Measurements from ENCODE around the gene ADM.
A peak's percentile ranks its signal among the peaks of the same experiment; 100 is the strongest.

Gene ADM

GRCh38 chr11:10349281-10349665 is 44.4 kb downstream of the ADM start:
- Histone ChIP-seq H2BK5ac (ENCODE audit: low read depth, low read length, poor library complexity) (no peak overlapping the region), H3K18ac (ENCODE audit: low read length) (no peak overlapping the region), H3K36me3 (ENCODE audit: control insufficient read depth in 1 of 2, insufficient read depth in 2 of 2, low read length in 2 of 2) (no peaks in the 10 kb centered on the region), H2AK5ac (ENCODE audit: low read length) (no peak overlapping the region), H3K79me1 (ENCODE audit: low read length) (peaks cover 11% of the 10 kb centered on the region), H3K79me2 (ENCODE audit: control insufficient read depth, insufficient read depth, low read length, poor library complexity) (no peaks in the 10 kb centered on the region), H2AFZ (ENCODE audit: insufficient read depth, low read length, poor library complexity) (no peak overlapping the region), H3K4me1 (ENCODE audit: control insufficient read depth in 1 of 2, insufficient read depth in 2 of 2, low read length in 2 of 2) (peaks cover 13 to 21% of the 10 kb centered on the region in 2 experiments), H3K4ac (ENCODE audit: low read depth, low read length) (no peak overlapping the region), H3K14ac (ENCODE audit: low read length) (no peak overlapping the region), H3K27ac (ENCODE audit: low read depth, low read length) (no peak overlapping the region), H3K27me3 (ENCODE audit: insufficient read depth, low read length) (no peaks in the 10 kb centered on the region), H3K9ac (ENCODE audit: low read length) (no peak overlapping the region), H4K12ac (ENCODE audit: low read depth, low read length) (no peak overlapping the region), H4K91ac (ENCODE audit: low read depth, low read length) (no peak overlapping the region), H4K8ac (ENCODE audit: low read depth, low read length) (no peak overlapping the region), H2BK120ac (ENCODE audit: insufficient read depth, low read length, poor library complexity) (no peak overlapping the region), H3K4me3 (ENCODE audit: low read depth, low read length) (no peak overlapping the region), H3K4me2 (ENCODE audit: low read length) (no peak overlapping the region), H2BK12ac (ENCODE audit: low read length) (no peak overlapping the region), H3K9me3 (ENCODE audit: insufficient read depth, low read depth, low read length) (no peaks in the 10 kb centered on the region), H3K23ac (ENCODE audit: low read length) (no peak overlapping the region)
- peak; percentile 58 to 74 for DNase-seq

GRCh38 chr11:10349806-10350205 is 44.9 kb downstream of the ADM start:
- H2BK5ac ChIP-seq (ENCODE audit: low read depth, low read length, poor library complexity) = no peak overlapping the region

DNA sequence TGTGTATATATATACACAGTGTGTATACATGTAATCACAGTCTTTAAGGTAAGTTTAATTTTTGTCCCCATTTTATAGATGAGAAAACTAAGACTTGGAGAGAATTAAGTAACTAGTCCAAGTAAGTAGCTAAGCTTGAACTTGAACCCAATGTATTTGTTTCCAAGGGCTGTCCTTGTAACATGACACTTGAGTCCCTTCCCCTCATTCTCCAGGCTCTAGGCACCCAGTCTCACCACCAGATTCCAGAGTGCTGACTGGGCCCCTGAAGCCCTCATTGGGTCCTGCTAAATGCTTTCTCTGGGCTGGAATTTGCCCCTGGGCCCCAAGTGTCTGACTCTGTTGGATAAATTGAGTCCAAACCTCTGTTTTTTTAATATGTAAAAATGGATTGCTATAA is 45.5 kb downstream of the ADM start:
- Histone ChIP-seq H2BK120ac (ENCODE audit: insufficient read depth, low read length, poor library complexity) (no peak overlapping the region), H2BK5ac (ENCODE audit: low read depth, low read length, poor library complexity) (no peak overlapping the region), H4K91ac (ENCODE audit: low read depth, low read length) (no peak overlapping the region), H3K23ac (ENCODE audit: low read length) (no peak overlapping the region), H3K9me3 (ENCODE audit: insufficient read depth, low read depth, low read length) (no peaks in the 10 kb centered on the region), H3K14ac (ENCODE audit: low read length) (no peak overlapping the region), H3K4me2 (ENCODE audit: low read length) (peak overlapping the region; percentile 2), H3K27ac (ENCODE audit: low read depth, low read length) (no peak overlapping the region), H4K12ac (ENCODE audit: low read depth, low read length) (no peak overlapping the region), H3K4me1 (ENCODE audit: control insufficient read depth in 1 of 2, insufficient read depth in 2 of 2, low read length in 2 of 2) (peaks cover 13 to 21% of the 10 kb centered on the region in 2 experiments), H3K27me3 (ENCODE audit: insufficient read depth, low read length) (no peaks in the 10 kb centered on the region), H2AK5ac (ENCODE audit: low read length) (no peak overlapping the region), H2AFZ (ENCODE audit: insufficient read depth, low read length, poor library complexity) (no peak overlapping the region), H3K36me3 (ENCODE audit: control insufficient read depth in 1 of 2, insufficient read depth in 2 of 2, low read length in 2 of 2) (no peaks in the 10 kb centered on the region), H3K79me2 (ENCODE audit: control insufficient read depth, insufficient read depth, low read length, poor library complexity) (no peaks in the 10 kb centered on the region), H3K18ac (ENCODE audit: low read length) (no peak overlapping the region), H3K9ac (ENCODE audit: low read length) (no peak overlapping the region), H3K79me1 (ENCODE audit: low read length) (peaks cover 11% of the 10 kb centered on the region), H3K4me3 (ENCODE audit: low read depth, low read length) (no peak overlapping the region), H3K4ac (ENCODE audit: low read depth, low read length) (no peak overlapping the region), H2BK12ac (ENCODE audit: low read length) (no peak overlapping the region), H4K8ac (ENCODE audit: low read depth, low read length) (no peak overlapping the region)
- DNase-seq = peak; percentile 99

More at GRCh38 chr11:10349806-10350205, 44.9 kb downstream of the ADM start:
- no peak overlapping the region for H3K18ac ChIP-seq (ENCODE audit: low read length)
- H3K4ac ChIP-seq (ENCODE audit: low read depth, low read length) = no peak overlapping the region
- H2AK5ac ChIP-seq (ENCODE audit: low read length) = no peak overlapping the region
- H3K4me3 ChIP-seq (ENCODE audit: low read depth, low read length) = no peak overlapping the region
- no peaks in the 10 kb centered on the region for H3K36me3 ChIP-seq (ENCODE audit: control insufficient read depth in 1 of 2, insufficient read depth in 2 of 2, low read length in 2 of 2)
- H2AFZ ChIP-seq (ENCODE audit: insufficient read depth, low read length, poor library complexity) = no peak overlapping the region
- H4K12ac ChIP-seq (ENCODE audit: low read depth, low read length) = no peak overlapping the region
- H3K4me2 ChIP-seq (ENCODE audit: low read length) = no peak overlapping the region
- no peaks in the 10 kb centered on the region for H3K27me3 ChIP-seq (ENCODE audit: insufficient read depth, low read length)
- no peak overlapping the region for H4K91ac ChIP-seq (ENCODE audit: low read depth, low read length)
- no peaks in the 10 kb centered on the region for H3K79me2 ChIP-seq (ENCODE audit: control insufficient read depth, insufficient read depth, low read length, poor library complexity)
- H4K8ac ChIP-seq (ENCODE audit: low read depth, low read length) = no peak overlapping the region
- peaks cover 13 to 21% of the 10 kb centered on the region in 2 experiments for H3K4me1 ChIP-seq (ENCODE audit: control insufficient read depth in 1 of 2, insufficient read depth in 2 of 2, low read length in 2 of 2)
- peak; percentile 57 to 80 for DNase-seq
- no CpG with 5 or more reads among the region's 1 CpG for WGBS (ENCODE audit: extremely low coverage, insufficient coverage, insufficient read length)
- no peak overlapping the region for H3K27ac ChIP-seq (ENCODE audit: low read depth, low read length)
- H2BK12ac ChIP-seq (ENCODE audit: low read length) = no peak overlapping the region
- no peaks in the 10 kb centered on the region for H3K9me3 ChIP-seq (ENCODE audit: insufficient read depth, low read depth, low read length)
- no peak overlapping the region for H3K23ac ChIP-seq (ENCODE audit: low read length)
- H3K9ac ChIP-seq (ENCODE audit: low read length) = no peak overlapping the region
- H3K79me1 ChIP-seq (ENCODE audit: low read length) = peaks cover 11% of the 10 kb centered on the region
- H2BK120ac ChIP-seq (ENCODE audit: insufficient read depth, low read length, poor library complexity) = no peak overlapping the region
- no peak overlapping the region for H3K14ac ChIP-seq (ENCODE audit: low read length)

GRCh38 chr11:10351435-10351764 is 46.5 kb downstream of the ADM start:
- Histone ChIP-seq H3K14ac (ENCODE audit: low read length) (no peak overlapping the region), H3K4me3 (ENCODE audit: low read depth, low read length) (no peak overlapping the region), H3K4ac (ENCODE audit: low read depth, low read length) (no peak overlapping the region), H2BK5ac (ENCODE audit: low read depth, low read length, poor library complexity) (peak overlapping the region; percentile 27), H3K36me3 (ENCODE audit: control insufficient read depth in 1 of 2, insufficient read depth in 2 of 2, low read length in 2 of 2) (no peaks in the 10 kb centered on the region), H4K12ac (ENCODE audit: low read depth, low read length) (no peak overlapping the region), H3K27ac (ENCODE audit: low read depth, low read length) (peak overlapping the region; percentile 53), H3K23ac (ENCODE audit: low read length) (no peak overlapping the region), H4K8ac (ENCODE audit: low read depth, low read length) (peak overlapping the region; percentile 62), H2AK5ac (ENCODE audit: low read length) (no peak overlapping the region), H2BK12ac (ENCODE audit: low read length) (peak overlapping the region; percentile 68), H2AFZ (ENCODE audit: insufficient read depth, low read length, poor library complexity) (peak overlapping the region; percentile 91), H3K9ac (ENCODE audit: low read length) (no peak overlapping the region), H3K9me3 (ENCODE audit: insufficient read depth, low read depth, low read length) (no peaks in the 10 kb centered on the region), H3K4me2 (ENCODE audit: low read length) (peak overlapping the region; percentile 32), H4K91ac (ENCODE audit: low read depth, low read length) (peak overlapping the region; percentile 71), H3K79me1 (ENCODE audit: low read length) (peaks cover 11% of the 10 kb centered on the region), H2BK120ac (ENCODE audit: insufficient read depth, low read length, poor library complexity) (peak overlapping the region; percentile 45), H3K4me1 (ENCODE audit: control insufficient read depth in 1 of 2, insufficient read depth in 2 of 2, low read length in 2 of 2) (peaks cover 13 to 21% of the 10 kb centered on the region in 2 experiments), H3K27me3 (ENCODE audit: insufficient read depth, low read length) (no peaks in the 10 kb centered on the region), H3K18ac (ENCODE audit: low read length) (no peak overlapping the region), H3K79me2 (ENCODE audit: control insufficient read depth, insufficient read depth, low read length, poor library complexity) (no peaks in the 10 kb centered on the region)
- DNase-seq = peak in 1 of 2 donors; percentile 98
- WGBS (ENCODE audit: extremely low coverage, insufficient coverage, insufficient read length) = no CpG with 5 or more reads among the region's 5 CpGs

Data from trophoblast cell (in vitro differentiated cells and primary cell).